Hematopoietic multipotent progenitor cell (in vitro differentiated cells): Measurements from ENCODE around the gene UQCRQ. TPM values are rescaled to one million over a fixed set of nuclear protein-coding genes. Genes with fewer than 3 reads are reported as not detected.

Experiments used
- DNase-seq, 3 donors: peaks; one replicate each; pipeline ENCODE4 v3.0.0-alpha.2; 2011 to 2015; ENCODE audit warnings: low read depth in 2 of 3, low spot score in 2 of 3
- total RNA-seq: library from RNA; depleted of rRNA; stranded (reverse); fragments of >200 nt; gene quantifications from one replicate; pipeline ENCODE4 v1.2.3, GENCODE V29; 2012

The UQCRQ gene
- total RNA-seq, 1 donor = 81.6 TPM

GRCh38 chr5:132865668-132866341, 637 bp upstream of the UQCRQ start:
- no peak for DNase-seq

GRCh38 chr5:132867046-132867451, 607 bp downstream of the UQCRQ start:
- DNase-seq = no peak

- no peak for DNase-seq
These were observed 2.3 kb downstream of the UQCRQ start for GRCh38 chr5:132868754-132869153.

- no peak for DNase-seq
These were observed 4.4 kb downstream of the UQCRQ start for GRCh38 chr5:132870801-132871200.

- DNase-seq = no peak
These were observed 5.2 kb downstream of the UQCRQ start for GRCh38 chr5:132871459-132872284.

- DNase-seq = no peak
These were observed 6.3 kb downstream of the UQCRQ start for GRCh38 chr5:132872788-132873118.

- DNase-seq = no peak
These were observed 6.9 kb downstream of the UQCRQ start, which contains the start of gene LEAP2 for GRCh38 chr5:132873119-132873929. TSS of gene LEAP2 (plus strand) at chr5:132873668. CDS start at chr5:132873695, 27 bp downstream.

GRCh38 chr5:132873930-132874271, 7.5 kb downstream of the UQCRQ start:
- DNase-seq = no peak

- DNase-seq = no peak
These were observed 9.7 kb downstream of the UQCRQ start for GRCh38 chr5:132876020-132876759.

GRCh38 chr5:132877466-132877865, 11.0 kb downstream of the UQCRQ start:
- DNase-seq = no peak

GRCh38 chr5:132877938-132878337, 11.5 kb downstream of the UQCRQ start:
- DNase-seq = no peak

GRCh38 chr5:132883261-132883834, 16.9 kb downstream of the UQCRQ start:
- DNase-seq = peak in 2 of 3 donors; percentile 67 to 72

- DNase-seq = no peak
These were observed 18.1 kb downstream of the UQCRQ start for GRCh38 chr5:132884548-132884947.

GRCh38 chr5:132886064-132886823, 19.8 kb downstream of the UQCRQ start:
- no peak for DNase-seq

- no peak for DNase-seq
These were observed 20.8 kb downstream of the UQCRQ start for GRCh38 chr5:132887283-132887682.

- no peak for DNase-seq
These were observed 23.1 kb downstream of the UQCRQ start for GRCh38 chr5:132889501-132889900.

- no peak for DNase-seq
These were observed 24.4 kb downstream of the UQCRQ start for GRCh38 chr5:132890817-132891216.

- no peak for DNase-seq
These were observed 29.4 kb downstream of the UQCRQ start for GRCh38 chr5:132895719-132896305.

GRCh38 chr5:132896685-132897084, 30.2 kb downstream of the UQCRQ start:
- DNase-seq = no peak
